COLO668 (cell line): ENCODE data around the gene PRSS50.
A peak's percentile ranks its signal among the peaks of the same experiment; 100 is the strongest.

Experiments used
- DNase-seq: peaks from one replicate; lab custom pipeline; 2025; ENCODE audit not compliant: unreplicated experiment; lab: John Stamatoyannopoulos, UW

The PRSS50 gene

DNA sequence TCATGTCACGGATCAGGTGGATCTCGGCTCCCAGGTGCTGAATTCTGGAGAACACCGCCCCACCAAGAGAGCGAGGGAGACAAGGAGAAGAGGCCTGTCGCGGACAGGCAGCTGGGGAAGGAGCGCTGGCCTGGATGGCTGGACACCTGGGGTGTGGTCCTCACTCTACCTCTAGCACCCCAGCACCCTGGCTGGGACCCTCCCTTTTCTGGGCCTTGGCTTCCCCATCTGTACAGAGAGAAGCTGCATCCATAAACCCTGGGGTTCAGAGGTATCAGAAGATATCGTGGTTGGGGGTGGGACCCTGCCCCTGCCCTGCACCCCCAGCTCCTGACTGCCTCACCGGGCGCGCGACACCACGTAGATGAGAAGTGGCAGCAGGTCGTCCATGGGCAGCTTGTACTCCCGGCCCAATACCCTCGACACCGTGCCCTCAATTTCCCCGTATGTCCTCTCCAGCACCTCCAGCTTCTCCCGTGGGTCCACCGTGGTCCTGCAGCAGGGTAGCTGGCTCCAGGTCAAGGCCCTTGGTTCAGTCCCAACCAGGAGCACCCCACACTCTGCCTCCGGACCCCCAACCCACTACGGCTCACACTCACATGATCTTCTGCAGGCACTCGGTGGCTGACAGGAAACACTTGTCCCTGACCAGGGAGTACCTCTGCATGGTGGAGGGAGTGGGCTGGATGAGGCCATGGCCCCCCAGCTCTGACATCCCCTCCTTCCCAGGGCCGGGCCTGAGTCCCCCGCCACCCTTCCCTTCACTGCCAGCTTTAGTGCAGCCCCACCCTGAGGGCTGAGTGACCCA lies 45.9 kb downstream of the PRSS50 start:
- no peak for DNase-seq

DNA sequence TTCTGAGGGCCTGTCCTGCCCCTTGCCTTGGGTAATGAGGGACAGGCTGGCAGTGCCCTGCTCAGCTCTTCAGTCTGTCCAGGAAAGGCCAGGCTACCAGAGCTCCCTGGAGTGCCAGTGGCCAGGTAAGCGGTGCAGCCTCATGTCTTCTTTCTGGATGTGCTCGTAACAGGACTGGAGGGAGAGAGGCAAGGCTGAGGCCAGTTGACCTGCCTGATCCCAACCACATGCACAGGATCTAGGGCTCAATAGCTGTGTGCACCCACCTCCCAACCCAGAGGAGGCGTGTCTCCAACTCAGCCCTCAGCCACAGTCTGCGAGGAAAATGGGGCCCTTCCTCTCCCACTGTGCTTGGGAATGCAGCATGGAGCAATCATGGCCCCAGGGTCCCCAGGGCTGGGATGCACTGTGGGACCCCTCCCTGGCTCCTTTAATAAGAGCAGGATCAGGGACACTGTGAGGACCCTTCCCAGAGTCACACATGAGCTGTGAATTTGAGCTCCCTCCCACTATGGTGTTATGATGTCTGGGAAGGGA lies 46.7 kb downstream of the PRSS50 start:
- no peak for DNase-seq

DNA sequence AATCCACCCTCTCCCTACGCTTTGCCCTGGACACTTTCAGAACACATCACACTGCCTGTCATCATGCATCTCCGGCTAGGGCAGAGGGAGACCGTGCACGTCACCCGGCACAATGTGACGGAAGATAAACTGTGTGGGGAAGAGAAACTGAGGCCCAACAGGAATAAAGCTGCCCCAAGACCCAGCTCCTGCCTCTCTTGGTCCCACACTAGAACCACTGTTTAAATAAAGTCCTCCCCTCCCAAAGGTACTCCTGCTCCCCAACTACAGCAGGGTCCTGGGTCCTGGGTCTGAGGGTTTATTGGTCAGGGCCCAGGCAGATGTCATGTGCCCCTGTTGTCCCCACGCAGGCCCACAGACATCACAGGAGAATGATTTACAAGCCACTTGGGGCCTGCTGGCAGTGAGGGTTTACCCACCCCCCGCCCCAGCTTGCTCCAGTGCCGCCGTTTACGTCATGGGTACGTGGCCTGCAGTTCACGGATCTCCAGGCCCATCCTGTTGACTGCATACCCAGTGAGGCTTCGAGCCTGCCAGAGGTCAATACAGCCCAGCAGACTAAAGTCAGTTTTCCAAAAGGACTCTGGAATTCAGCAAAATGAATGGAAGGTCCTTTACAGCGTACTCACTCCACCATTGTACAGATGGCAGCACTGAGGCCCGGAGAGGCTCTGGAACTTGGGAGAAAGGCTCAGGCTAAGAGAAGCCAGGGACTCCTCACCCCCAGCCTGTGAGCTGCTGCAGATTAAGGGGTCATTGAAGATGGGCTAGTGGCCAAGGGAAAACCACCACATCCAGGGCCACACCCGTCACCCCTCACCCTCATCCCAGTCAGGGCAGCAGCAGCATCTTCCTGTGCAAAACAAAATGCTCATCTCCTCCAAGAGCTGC lies 47.4 kb downstream of the PRSS50 start:
- no peak for DNase-seq

DNA sequence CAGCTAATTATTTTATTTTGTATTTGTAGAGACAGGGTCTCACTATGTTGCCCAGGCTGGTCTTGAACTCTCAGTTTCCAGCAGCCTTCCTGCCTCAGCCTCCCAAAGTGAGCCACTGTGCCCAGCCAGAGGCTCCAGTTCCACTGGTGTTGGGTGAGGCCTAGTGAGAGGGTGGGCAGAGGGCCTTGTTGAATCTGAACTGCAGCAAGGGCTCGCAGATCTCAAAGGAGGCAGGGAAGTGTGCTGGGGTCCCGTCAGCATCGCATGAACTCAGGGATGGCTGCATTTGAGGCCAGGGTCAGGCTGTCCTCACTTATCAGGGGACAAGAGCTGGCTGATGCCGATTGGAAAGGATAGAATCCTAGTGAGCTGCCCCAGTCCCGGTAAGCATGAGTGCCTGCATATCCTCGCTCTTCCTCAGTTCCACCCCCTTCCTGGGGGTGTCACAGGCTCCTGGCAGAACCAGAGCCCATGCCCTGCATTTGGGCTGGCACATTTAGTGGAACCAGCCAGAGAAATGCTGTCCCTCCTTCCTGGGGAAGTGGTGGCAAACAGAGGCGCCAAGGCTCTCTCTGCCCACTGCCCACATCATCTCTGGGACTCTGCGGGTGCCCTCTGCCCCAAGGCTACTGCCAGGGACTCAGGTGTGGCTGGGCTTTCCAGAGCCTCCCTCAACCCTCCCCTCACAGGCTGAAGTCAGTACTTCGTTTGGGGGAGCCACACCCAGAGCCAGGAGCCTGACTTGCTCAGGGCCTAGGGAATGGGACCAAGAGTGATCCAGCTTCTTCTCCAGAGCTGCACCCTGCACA lies 48.3 kb downstream of the PRSS50 start:
- no peak for DNase-seq

DNA sequence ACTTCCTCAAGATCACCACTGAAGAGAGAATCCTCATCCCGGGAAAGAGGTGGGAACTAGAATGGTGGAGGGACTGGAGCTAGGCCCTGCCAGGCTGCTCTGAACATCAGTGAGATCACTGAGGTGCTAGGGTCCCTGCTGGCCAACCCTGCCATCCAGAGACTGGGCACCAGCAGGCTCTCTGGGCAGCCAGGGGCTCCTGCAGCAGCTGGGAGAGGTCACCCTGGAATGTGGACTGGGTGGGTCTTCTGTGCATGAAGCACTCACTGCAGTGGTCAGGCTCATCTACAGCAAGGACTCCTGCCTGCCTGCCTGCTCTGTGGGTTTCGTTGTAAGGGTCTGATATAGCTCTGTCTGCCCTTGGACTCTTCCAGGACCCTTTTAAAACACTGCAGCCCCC lies 49.1 kb downstream of the PRSS50 start:
- no peak for DNase-seq

DNA sequence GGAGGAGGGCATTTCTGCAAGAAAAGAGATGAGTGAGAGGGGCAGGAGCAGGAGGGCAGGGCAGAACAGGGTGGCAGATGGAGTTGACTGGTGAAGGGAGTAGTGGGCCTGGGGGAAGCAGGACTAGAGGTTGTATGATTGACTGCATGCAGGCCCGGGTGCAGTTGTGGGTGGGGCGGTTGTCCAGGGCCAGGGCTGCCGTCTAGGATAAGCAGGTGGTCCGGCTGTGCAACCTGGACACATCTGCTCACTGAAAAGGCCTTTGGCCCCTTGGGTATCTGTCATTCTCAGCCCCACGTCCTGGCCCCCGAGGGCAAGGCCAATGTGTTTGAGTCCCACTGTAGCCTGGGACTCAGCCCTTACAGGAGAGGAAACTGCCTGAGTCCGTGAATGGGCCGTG lies 49.6 kb downstream of the PRSS50 start:
- DNase-seq = no peak

DNA sequence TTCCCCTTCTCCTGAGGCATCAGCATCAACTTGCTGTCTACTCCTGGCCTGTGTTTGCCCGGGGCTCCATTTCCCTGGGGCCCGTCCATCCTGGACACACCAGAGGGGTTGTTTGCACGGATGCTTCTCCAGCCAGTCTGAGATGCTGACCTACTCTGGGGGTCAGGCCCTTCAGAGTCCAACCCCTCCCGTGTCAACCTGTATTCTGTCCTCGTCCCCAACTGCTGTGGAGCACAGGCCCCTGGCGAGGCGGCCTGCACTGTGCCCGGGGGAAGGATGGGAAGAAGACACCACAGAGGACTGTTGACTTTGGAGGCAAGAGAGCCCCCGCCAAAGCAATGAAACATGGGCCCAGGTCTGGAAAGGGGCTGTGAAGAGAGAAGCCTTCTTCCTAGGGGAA lies 50.0 kb downstream of the PRSS50 start:
- DNase-seq = no peak

DNA sequence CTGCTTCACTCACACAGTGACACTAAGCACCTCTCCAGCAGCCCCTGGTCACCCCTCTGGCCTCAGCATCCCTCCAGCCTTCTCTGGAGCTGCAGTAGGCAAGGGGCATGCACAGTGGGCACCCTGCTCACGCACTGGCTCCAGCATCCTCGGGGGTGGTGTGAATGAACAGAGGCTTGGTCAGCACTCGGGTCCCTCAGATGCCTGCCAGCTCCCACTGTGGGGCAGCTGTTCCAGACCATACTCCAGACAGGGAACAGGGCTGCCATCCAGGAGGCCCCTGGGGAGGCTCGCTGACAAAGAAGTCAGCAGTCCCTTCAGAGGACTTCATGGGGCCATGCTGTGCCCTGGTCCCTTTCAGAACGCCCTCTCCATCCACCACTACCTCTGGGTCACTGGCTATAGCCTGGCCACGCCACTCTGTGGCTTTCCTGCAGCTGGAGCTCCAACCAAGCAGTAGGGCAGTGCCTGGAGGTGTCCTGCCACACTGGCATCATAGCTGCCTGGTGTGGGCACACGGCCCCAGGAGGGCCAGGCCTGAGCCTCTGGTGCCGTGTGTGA lies 50.5 kb downstream of the PRSS50 start:
- DNase-seq = no peak

DNA sequence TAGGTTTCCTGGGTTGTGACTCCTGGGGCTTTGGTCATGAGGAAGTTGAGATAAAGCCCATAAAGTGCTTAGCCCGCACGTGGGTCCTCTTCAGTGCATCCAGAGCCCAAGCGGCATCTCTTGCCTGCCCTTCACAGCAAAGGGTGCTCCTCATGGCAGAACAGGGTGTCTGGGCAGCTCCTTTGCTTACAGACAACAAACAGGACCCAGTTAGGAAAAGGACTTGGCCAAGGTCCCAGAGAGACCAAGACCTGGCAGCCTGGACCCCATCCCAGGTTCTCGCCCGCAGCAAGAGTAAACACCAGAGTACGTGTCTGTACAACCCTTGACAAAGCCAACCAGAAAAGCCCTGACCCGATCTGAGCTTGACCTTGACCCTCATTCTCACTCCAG lies 51.2 kb downstream of the PRSS50 start:
- DNase-seq = no peak

DNA sequence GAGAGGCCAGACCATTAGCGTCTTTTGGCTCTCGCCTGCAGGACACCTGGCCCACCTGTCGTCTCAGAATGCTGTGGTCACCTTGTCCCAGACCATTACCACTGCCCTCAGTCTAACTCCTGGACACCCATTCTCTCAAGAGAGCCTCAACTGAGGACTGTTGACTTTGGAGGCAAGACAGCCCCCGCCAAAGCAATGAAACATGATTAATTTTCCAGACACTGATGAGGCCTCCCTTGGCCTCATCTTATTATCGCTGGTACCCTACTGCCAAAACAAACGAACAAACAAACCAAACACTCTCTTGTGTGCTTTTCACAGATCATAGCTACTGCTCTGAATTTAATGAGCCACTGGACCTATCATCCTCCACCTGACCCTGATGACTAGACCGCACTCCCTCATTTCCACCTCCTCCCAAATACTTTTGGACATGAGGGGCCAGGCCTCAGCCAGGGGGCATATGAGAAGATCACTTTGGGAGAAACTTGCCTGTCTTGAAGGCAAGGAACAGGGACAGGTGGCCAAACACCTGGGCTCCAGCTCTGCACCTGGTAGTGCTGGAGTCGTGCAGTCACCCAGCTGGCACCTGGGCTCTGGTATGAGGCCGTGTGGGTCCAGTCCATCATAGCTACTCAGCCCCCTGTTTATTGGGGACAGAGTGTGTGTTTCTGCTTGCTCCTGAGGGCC lies 51.8 kb downstream of the PRSS50 start:
- DNase-seq = peak; percentile 49

DNA sequence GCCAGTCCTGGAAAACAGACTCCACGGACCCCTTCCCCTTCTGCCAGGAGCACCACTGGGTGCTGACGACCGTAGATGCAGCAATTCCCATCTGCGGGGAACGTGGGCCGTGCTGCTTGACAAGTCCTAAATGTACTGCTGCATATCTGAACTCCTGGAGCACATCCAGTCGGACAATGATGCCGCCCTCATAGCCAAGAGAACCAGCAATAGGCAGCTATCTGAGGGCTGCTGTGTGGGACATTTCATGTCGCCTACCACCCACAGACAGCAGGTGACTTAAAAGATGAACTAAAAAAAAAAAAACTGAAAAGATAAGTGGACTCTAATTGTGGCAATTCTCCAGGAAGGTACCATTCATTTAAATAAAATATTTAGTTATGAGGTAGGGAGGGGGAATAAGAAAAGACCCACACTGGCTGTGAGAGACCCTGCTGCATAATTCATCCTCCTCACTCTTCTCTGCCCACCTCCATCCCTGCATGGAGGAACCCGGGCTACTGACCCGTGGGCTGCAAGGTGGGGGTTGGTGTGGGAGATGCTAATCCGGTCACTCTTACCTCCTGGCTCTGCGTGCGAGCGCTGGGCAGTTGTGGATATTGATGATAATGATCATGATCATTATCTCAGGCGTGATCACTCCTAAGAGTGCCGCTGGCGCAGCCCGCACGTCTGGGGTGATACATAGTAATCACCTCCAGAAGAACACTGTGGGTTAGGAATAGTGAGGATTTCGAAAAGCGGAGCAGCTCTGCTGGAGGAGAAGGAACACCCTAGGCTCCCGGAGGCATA lies 52.5 kb downstream of the PRSS50 start:
- DNase-seq = no peak

DNA sequence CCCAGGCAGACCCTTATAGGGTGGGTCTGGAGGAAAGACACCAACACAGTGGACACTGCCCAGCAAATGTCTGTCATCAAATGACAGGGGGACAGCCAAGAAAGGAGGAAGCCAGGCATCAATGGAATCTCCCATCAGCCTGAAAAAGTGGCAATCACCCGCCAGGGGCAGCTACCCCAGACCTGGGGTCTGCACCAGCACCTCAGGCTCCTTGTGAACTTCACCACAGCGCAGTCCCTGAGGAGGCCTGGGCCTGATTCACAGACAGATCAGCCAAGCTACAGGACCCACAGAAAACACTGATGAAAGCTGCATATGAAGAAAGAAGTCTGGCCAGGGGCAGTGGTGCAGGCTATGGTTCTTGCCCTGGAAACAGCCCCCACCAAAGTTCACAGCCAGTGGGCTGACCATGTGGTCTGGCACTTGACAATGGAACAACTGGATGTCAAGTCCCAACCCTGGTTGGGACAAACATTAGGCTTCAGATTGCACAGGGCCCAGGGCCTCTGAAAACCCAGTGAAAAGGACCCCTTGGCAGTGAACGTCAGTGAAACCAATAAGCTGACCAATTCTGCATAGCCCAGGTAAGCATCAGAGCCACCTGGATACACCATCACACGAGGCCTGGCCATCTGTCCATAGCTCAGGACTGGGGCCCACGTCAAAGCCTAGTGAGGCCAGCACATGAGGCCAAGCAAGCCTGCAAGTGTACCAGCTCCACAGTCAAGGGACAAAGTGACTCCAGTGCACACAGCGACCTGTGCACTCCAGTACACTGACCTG lies 53.3 kb downstream of the PRSS50 start:
- DNase-seq = no peak

DNA sequence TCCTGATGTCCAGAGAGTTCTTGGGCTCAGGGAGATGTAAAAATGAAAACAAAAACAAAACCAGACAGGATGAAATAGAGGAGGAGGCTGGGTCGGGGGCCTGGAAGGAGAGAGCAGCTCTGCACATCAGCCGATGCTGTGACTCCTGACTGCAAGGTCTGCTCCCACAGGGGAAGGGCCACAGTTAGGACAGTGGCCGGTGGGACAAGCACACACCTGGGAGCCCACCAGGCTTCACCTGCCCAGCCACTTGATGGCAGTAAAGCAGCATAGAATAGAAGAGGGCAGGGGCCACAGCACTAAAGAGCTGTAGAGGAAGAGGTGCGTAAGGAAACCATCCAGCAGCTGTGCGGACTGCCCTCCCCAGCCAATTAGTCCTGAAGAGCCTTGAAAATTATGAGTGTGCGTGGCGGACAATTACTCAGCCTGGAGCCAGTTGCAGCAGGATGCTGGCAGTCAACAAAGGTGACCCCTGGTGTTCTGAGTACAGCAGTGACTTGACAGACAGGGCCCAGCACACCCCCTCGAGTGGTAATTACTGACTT lies 54.0 kb downstream of the PRSS50 start:
- peak; percentile 71 for DNase-seq

DNA sequence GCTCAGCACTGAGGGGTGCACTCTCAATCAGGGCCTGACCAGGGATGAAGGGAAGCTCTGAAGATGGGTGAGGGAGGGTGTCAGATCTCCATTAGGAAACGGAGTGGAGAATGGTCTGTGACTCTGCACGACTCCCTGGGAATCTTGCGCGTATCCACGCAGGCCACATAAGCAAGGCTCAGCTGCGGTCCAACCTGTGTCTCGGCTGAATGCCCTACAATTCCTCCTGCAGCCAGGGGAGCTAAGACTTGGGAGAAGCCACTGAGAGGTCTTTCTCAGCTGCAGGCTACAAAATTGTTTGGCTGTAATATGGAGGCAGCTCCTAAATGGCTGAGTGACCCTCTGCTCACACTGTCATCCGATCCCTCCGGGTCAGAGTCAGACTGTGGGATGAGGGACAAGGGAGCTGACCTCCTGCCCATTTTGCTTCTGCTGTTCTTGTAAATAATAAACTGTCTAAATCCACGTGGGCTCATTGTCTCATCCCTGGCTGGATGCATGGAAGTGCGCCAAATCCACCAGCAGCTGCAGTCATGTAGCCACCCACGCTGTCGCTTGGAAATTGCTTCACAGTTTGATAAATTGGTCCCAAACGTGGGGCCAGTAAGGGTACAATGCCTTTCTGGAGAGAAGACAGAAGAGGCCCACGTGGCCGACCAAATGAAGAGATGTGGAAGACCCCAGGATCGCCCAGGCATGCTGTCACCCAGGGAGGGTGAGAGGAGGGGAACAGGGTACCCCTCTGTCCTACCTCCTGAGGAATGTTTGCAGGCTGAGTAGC lies 54.7 kb downstream of the PRSS50 start:
- DNase-seq = peak; percentile 27
